Measurements from ENCODE around the gene DGKG.

The DGKG gene

DNA sequence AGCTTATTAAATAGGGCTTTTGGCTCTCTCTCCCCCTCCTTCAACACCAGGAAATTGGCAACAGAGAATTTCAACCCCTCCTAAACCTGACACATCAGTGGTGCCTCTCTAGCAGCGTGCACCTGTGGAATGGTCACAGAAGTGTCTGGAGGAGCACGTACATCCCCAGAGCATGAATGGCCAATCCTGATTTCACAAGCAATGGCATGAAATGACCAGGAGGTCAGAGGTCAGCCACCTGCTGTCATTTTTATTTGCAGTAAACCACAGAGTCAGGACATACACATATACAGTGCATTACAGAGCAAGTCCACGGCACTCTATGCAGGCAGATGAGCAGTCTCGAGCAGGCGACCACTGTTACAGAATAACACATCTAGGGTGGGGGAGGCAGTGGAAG lies 228.1 kb downstream of the DGKG start:
- no peak for TF ChIP-seq CTCF (IDR thresholded peaks at IDR 0.05; ENCODE audit: borderline replicate concordance, control extremely low read depth, extremely low read depth, insufficient read depth, missing control alignments)

GRCh38 chr3:186132487-186132886 lies 229.5 kb downstream of the DGKG start:
- no peak for DNase-seq (ENCODE audit: low spot score)
- in situ Hi-C loops (cut with MboI; ENCODE audit: low sequenced_read_pairs, unreplicated experiment): no loop called here
- TF ChIP-seq CTCF (IDR thresholded peaks at IDR 0.05; ENCODE audit: borderline replicate concordance, control extremely low read depth, extremely low read depth, insufficient read depth, missing control alignments): no peak

More for the DNA sequence above, 228.1 kb downstream of the DGKG start:
- DNase-seq (ENCODE audit: low spot score): no peak
- in situ Hi-C loops (cut with MboI; ENCODE audit: low sequenced_read_pairs, unreplicated experiment): no loop called here

DNA sequence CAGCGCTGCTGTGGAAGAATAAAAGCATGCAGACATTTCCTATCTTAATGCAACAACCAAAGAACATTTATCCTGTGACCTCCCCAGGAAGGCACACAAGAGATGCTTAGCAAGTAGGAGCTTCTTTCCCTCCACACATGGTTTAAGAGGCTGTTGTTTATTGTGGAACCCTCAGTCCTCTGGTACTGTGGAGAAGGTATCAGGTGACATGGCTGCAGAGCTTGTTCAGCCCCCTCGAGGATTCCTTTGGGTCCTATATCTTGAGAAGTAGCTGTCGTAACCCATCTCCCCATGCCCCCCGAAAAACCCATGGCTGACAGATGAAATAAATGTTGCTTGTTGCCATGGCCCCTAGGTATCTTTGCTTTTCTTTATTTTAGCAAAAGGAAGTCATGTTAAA lies 232.8 kb downstream of the DGKG start:
- DNase-seq (ENCODE audit: low spot score): no peak
- TF ChIP-seq CTCF (IDR thresholded peaks at IDR 0.05; ENCODE audit: borderline replicate concordance, control extremely low read depth, extremely low read depth, insufficient read depth, missing control alignments): no peak
- in situ Hi-C loops (cut with MboI; ENCODE audit: low sequenced_read_pairs, unreplicated experiment): no loop called here

DNA sequence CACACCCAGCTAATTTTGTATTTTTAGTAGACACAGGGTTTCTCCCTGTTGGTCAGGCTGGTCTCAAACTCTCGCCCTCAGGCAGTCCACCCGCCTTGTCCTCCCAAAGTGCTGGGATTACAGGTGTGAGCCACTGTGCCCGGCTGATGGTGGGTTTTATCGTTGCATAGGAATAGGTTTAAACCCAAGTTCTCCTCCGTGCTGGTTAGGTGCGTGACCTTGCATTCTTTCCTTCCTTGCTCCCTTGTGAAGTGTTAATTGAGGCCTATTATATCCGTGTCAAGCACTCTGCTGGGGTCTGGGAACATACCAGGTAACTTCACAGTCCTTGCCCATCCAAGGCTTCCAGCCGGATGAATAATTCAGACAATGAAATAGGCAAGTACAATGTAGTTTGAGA lies 233.9 kb downstream of the DGKG start:
- in situ Hi-C loops (cut with MboI; ENCODE audit: low sequenced_read_pairs, unreplicated experiment): no loop called here
- no peak for DNase-seq (ENCODE audit: low spot score)
- TF ChIP-seq CTCF (IDR thresholded peaks at IDR 0.05; ENCODE audit: borderline replicate concordance, control extremely low read depth, extremely low read depth, insufficient read depth, missing control alignments): no peak

- in situ Hi-C loops (cut with MboI; ENCODE audit: low sequenced_read_pairs, unreplicated experiment): no loop called here
- no peak for TF ChIP-seq CTCF (IDR thresholded peaks at IDR 0.05; ENCODE audit: borderline replicate concordance, control extremely low read depth, extremely low read depth, insufficient read depth, missing control alignments)
- no peak for DNase-seq (ENCODE audit: low spot score)
Measured at GRCh38 chr3:186127463-186127862, 234.6 kb downstream of the DGKG start.

DNA sequence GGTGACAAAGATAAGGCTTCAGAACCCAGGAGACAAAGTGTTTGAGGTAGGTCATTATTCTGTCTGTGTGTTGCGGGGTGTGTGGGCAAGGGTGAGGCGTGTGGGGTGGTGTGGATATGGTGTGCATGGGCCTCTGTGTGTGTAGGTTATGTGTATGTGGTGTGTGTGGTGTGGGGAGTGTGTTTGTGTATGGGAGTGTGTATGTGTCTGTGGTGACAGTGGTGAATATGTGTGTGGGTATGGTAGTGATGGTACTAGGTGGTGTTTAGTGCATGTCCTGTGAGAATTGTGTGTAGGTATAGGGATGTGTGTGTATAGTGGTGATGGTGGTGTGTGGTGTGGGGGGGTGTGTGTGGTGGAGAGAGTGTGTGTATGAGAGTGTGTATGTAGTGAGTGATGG lies 236.9 kb downstream of the DGKG start:
- no peak for DNase-seq (ENCODE audit: low spot score)
- in situ Hi-C loops (cut with MboI; ENCODE audit: low sequenced_read_pairs, unreplicated experiment): no loop called here

More for the DNA sequence above, 236.9 kb downstream of the DGKG start:
- no peak for TF ChIP-seq CTCF (IDR thresholded peaks at IDR 0.05; ENCODE audit: borderline replicate concordance, control extremely low read depth, extremely low read depth, insufficient read depth, missing control alignments)

Measured in GM13976 (cell line).